SK-N-MC (cell line): ENCODE results near the gene SHB.

ENCODE experiments used
- EZH2 ChIP-seq: fragments of 200-600 bp; sonication (generic); IDR thresholded peaks from one replicate; pipeline ENCODE4 v1.6.1; 2017; ENCODE audit warnings: antibody characterized with exemption
- FOXP2 ChIP-seq: optimal IDR thresholded peaks from 2 replicates; pipeline ENCODE3; 2011; ENCODE audit warnings: mild to moderate bottlenecking, moderate library complexity; ENCODE audit not compliant: insufficient read depth; ENCODE audit errors: extremely low read length, control extremely low read depth
- POLR2AphosphoS5 ChIP-seq: IDR thresholded peaks from 2 replicates; pipeline ENCODE4 v1.6.1; 2012; ENCODE audit warnings: mild to moderate bottlenecking, low read depth, low read length, borderline replicate concordance

- TF ChIP-seq EZH2 = no peak
- TF ChIP-seq FOXP2 = no peak
- TF ChIP-seq POLR2AphosphoS5 = no peak
Measured at GRCh38 chr9:38003230-38003629, 65.8 kb downstream of the SHB start.
